SJSA1 (cell line): ENCODE results near the gene MOK. TPM values are rescaled to one million over a fixed set of nuclear protein-coding genes. Genes with fewer than 3 reads are reported as not detected.

Experiments used
- DNase-seq, 2 experiments: peaks; one replicate each; pipeline ENCODE4 v3.0.0-alpha.2; 2015 to 2020; ENCODE audit warnings: low spot score in 2 of 2, low read depth in 1 of 2
- H3K27ac ChIP-seq: fragments of 250-450 bp; sonication (Bioruptor Pico); 2 replicates; pipeline ENCODE4 v1.5.1; 2020; ENCODE audit warnings: mild to moderate bottlenecking, moderate library complexity
- H3K27me3 ChIP-seq: fragments of 250-450 bp; sonication (Bioruptor Pico); replicated peaks from 2 replicates; pipeline ENCODE4 v1.5.1; 2020; ENCODE audit warnings: mild to moderate bottlenecking, moderate library complexity
- H3K36me3 ChIP-seq: fragments of 250-450 bp; sonication (Bioruptor Pico); 2 replicates; pipeline ENCODE4 v1.5.1; 2020; ENCODE audit warnings: mild to moderate bottlenecking
- H3K4me1 ChIP-seq: fragments of 250-450 bp; sonication (Bioruptor Pico); replicated peaks from 2 replicates; pipeline ENCODE4 v1.6.1; 2021; ENCODE audit warnings: mild to moderate bottlenecking
- H3K4me3 ChIP-seq: fragments of 250-450 bp; sonication (Bioruptor Pico); 2 replicates; pipeline ENCODE4 v1.5.1; 2020; ENCODE audit warnings: mild to moderate bottlenecking
- H3K9me3 ChIP-seq: fragments of 250-450 bp; sonication (Bioruptor Pico); replicated peaks from 2 replicates; pipeline ENCODE4 v1.5.1; 2020; ENCODE audit warnings: mild to moderate bottlenecking
- total RNA-seq: library from RNA; depleted of rRNA; stranded (reverse); fragments of >200 nt; shearing (Covaris generic); gene quantifications from 2 replicates; pipeline ENCODE4 v1.2.3, GENCODE V29; 2014

The MOK gene
- total RNA-seq, 1 experiment from 2014 or later: 2.7 TPM

GRCh38 chr14:102238131-102238530 lies 66.8 kb downstream of the MOK start:
- Histone ChIP-seq H3K4me1 (no peaks in the 10 kb centered on the region), H3K4me3 (no peak overlapping the region), H3K27me3 (no peaks in the 10 kb centered on the region), H3K27ac (no peak overlapping the region), H3K9me3 (no peaks in the 10 kb centered on the region), H3K36me3 (no peaks in the 10 kb centered on the region)
- no peak for DNase-seq

DNA sequence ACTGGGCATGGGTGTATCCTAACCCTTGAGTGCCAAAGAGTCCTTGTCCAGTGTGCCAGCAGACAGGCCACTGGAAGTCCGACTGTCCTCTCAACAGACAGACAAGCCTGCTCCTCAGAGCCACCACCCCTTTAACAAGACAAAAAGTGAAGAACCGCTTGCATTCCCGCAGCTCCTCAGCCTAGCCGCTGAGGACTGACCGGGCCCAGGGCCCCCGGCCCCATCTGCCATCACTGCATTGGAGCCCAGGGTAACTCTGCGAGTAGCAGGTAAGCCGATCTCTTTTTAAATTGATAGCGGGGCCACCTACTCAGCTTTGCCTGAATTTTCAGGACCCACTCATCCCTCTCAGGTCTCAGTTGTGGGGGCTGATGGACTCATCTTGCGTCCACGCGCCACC lies 68.9 kb downstream of the MOK start:
- no peak for DNase-seq
- H3K4me1 ChIP-seq: no peaks in the 10 kb centered on the region
- no peaks in the 10 kb centered on the region for H3K9me3 ChIP-seq
- H3K27ac ChIP-seq: no peak overlapping the region
- no peak overlapping the region for H3K4me3 ChIP-seq
- no peaks in the 10 kb centered on the region for H3K27me3 ChIP-seq
- H3K36me3 ChIP-seq: no peaks in the 10 kb centered on the region

GRCh38 chr14:102235275-102235897 lies 69.6 kb downstream of the MOK start:
- H3K27ac ChIP-seq: no peak overlapping the region
- peak; percentile 35 to 68 for DNase-seq
- H3K36me3 ChIP-seq: no peaks in the 10 kb centered on the region
- no peaks in the 10 kb centered on the region for H3K9me3 ChIP-seq
- H3K27me3 ChIP-seq: no peaks in the 10 kb centered on the region
- no peaks in the 10 kb centered on the region for H3K4me1 ChIP-seq
- H3K4me3 ChIP-seq: no peak overlapping the region

DNA sequence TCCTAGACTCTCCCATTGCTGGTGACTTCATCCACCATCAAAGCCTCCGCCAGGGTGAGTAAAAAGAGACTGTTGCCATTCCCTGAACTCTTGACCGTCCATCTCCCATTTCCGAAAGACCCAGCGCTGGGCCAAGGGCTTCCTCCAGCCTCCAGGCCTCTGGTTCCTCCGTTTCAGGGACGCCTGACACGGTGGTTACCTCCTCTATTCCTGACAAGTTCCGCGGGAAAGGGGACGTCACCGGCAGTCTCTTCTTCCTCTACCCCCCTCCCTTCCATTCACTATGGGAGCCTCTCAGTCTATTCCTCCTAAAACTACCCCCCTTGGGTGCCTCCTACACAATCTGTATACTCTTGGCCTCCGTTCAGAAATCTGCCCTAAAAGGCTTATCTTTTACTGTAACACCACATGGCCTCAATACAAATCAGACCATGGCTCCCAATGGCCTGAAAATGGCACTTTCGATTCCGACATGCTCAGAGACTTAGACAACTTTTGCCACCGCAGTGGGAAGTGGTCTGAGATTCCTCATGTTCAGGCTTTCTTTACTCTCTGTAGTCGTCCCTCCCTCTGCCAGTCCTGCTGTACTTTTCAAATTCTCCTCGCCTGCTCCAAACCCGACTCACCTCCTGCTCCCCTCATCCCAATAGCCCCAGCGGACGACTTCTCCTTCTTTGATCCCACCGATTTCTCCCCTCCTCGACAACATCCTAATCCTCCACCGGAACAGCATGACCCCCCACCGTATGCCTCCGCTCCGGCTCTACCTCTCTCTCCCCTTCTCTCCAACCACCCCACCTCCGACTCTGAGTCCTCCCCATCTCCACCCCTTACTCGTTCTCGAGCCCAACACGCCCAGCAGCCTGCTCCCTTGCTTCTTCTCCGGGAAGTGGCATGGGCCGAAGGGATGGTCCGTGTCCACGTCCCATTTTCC lies 70.4 kb downstream of the MOK start:
- no peak for DNase-seq
- H3K27me3 ChIP-seq: no peaks in the 10 kb centered on the region
- no peak overlapping the region for H3K27ac ChIP-seq
- H3K4me3 ChIP-seq: no peak overlapping the region
- no peaks in the 10 kb centered on the region for H3K9me3 ChIP-seq
- no peaks in the 10 kb centered on the region for H3K36me3 ChIP-seq
- H3K4me1 ChIP-seq: no peaks in the 10 kb centered on the region

DNA sequence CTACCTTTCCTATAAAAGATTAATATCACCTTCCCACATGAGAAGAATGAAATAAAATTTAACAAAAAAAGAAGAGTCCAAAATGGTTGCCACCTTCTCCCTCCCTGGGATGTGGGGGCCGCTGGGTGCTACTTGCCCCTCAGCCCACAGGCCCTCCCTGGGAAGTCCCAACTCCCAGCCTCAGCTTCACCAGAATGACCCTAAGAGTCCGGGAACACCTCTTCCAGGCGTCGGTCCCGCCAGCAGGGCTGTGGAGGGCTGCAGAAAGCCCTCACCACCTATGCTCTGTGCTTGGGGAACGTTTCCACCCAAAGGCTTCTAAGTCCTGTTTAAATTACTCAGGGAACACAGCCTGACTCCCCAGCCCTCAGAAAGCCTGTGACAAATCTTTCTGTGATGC lies 71.9 kb downstream of the MOK start:
- Histone ChIP-seq H3K36me3 (no peaks in the 10 kb centered on the region), H3K27ac (no peak overlapping the region), H3K4me3 (no peak overlapping the region), H3K4me1 (no peaks in the 10 kb centered on the region), H3K27me3 (no peaks in the 10 kb centered on the region), H3K9me3 (no peaks in the 10 kb centered on the region)
- DNase-seq: no peak

- no peak for DNase-seq
- Histone ChIP-seq H3K27ac (no peak overlapping the region), H3K9me3 (no peaks in the 10 kb centered on the region), H3K4me1 (no peaks in the 10 kb centered on the region), H3K4me3 (no peak overlapping the region), H3K36me3 (no peaks in the 10 kb centered on the region), H3K27me3 (no peaks in the 10 kb centered on the region)
Observed at GRCh38 chr14:102232348-102232625, 72.7 kb downstream of the MOK start.

DNA sequence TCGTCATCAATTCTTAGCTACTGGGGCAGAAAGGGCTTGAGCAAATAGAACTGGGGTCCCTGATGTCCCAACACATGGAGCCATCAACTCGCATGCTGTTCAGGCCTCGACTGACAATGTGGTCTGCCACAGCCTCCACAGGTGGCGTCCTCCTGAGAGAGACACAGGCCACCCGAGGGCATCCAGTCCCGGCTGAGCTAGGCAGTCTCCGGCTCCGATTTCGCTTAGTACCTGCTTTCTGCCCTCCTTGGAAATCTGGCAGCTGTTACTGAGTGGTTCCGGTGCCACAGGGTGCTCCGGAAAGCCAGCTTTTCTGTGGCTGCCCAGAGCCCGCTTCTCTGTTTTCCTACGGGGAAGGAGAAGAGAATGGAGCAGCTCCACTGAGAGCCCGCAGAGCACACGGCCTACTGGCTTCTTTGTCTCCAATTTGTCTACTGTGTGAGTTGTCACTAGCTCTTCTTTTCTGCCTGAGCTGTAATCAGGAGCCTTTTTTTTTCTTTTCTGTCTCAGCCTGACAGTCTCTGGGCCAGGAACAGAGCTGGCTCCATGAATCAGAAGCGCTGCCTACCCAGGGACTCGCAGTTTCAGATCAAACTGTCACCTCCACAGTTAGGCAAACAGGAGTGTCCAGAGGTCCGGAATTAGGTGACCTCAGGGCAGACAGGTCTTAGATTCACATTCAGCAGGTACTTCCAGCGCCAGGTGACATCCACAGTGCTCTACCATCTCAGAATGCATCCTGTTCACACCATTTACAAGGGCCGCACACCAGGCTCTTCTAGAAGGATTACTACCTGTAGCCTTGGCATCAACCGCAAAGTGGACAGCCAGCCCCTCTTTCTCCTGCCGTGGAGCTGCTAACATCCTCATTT lies 73.3 kb downstream of the MOK start:
- H3K27ac ChIP-seq: no peak overlapping the region
- no peaks in the 10 kb centered on the region for H3K36me3 ChIP-seq
- H3K9me3 ChIP-seq: no peaks in the 10 kb centered on the region
- no peak overlapping the region for H3K4me3 ChIP-seq
- H3K4me1 ChIP-seq: no peaks in the 10 kb centered on the region
- H3K27me3 ChIP-seq: no peaks in the 10 kb centered on the region
- no peak for DNase-seq

DNA sequence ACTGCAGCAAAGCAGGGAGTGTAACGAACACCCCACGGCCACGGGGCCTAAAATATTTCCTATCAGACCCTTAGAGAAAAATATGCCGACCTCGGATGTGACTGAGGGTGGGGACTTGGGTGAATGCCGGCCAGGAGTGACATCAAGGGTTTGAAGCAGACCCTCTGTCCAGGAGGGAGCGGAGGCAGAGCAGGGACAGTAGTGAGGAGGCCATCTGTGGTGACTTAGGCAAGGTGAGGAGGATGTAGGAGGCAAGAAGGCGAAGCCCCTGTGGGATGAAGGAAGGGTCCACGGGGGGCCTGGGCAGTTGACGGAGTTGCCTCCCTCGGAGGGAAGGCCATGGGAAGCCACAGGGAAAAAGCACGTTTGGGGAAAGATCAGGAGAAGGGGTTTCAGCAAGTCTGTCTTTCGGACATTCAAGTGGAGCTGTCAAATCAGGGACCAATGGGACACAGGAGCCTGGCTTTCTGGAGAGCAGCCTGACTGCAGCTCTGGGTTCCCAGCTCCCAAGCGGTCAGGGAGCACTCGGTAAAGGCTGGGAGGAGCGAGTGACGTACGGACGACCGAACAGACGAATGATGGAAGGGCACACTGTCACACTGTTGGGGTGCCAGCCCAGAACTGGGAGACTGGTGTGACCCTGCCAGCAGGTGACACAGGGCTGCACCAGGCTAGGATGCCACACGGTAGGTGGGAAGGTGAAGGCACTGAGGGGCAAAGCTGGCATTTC lies 74.3 kb downstream of the MOK start:
- no peak for DNase-seq
- Histone ChIP-seq H3K4me1 (no peaks in the 10 kb centered on the region), H3K9me3 (no peaks in the 10 kb centered on the region), H3K36me3 (no peaks in the 10 kb centered on the region), H3K4me3 (no peak overlapping the region), H3K27ac (no peak overlapping the region), H3K27me3 (no peaks in the 10 kb centered on the region)

- no peaks in the 10 kb centered on the region for H3K36me3 ChIP-seq
- no peak overlapping the region for H3K27ac ChIP-seq
- DNase-seq: no peak
- no peak overlapping the region for H3K4me3 ChIP-seq
- no peaks in the 10 kb centered on the region for H3K27me3 ChIP-seq
- H3K4me1 ChIP-seq: no peaks in the 10 kb centered on the region
- no peaks in the 10 kb centered on the region for H3K9me3 ChIP-seq
Observed at GRCh38 chr14:102229739-102230092, 75.2 kb downstream of the MOK start.

DNA sequence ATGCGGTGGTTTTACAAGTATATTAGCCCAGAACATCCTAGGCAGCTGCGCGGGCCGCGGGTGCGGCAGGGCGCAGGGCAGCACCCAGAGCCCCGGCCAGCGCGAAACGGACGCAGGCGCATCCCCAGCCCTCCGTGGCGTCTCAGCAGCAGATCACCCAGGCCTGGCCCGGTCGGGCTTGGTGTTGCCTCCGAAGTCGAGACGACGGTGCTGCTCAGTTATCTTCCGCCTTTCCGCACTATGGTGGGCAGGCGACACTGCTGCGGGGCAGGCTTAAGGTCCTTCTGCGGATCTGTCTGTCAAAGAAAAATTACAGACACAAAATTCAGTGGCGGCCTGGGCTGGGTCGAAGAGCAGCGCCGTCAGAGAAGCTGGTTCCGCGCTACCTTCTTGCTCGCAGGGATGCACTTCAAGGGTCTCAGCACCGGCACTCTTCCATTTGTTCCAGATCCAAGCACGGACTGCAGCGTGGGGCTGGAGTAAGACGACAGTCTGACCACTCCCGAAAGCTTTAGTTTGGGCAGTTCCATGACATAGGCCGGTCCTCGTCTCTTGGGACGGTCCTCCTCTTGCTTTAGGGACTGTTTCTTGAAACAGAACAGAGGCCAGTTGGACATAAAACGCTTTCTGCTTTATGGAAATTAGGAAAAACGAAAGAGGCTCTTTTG lies 75.8 kb downstream of the MOK start:
- no peaks in the 10 kb centered on the region for H3K27me3 ChIP-seq
- H3K4me3 ChIP-seq: no peak overlapping the region
- no peaks in the 10 kb centered on the region for H3K9me3 ChIP-seq
- no peaks in the 10 kb centered on the region for H3K4me1 ChIP-seq
- H3K27ac ChIP-seq: no peak overlapping the region
- no peaks in the 10 kb centered on the region for H3K36me3 ChIP-seq
- no peak for DNase-seq

DNA sequence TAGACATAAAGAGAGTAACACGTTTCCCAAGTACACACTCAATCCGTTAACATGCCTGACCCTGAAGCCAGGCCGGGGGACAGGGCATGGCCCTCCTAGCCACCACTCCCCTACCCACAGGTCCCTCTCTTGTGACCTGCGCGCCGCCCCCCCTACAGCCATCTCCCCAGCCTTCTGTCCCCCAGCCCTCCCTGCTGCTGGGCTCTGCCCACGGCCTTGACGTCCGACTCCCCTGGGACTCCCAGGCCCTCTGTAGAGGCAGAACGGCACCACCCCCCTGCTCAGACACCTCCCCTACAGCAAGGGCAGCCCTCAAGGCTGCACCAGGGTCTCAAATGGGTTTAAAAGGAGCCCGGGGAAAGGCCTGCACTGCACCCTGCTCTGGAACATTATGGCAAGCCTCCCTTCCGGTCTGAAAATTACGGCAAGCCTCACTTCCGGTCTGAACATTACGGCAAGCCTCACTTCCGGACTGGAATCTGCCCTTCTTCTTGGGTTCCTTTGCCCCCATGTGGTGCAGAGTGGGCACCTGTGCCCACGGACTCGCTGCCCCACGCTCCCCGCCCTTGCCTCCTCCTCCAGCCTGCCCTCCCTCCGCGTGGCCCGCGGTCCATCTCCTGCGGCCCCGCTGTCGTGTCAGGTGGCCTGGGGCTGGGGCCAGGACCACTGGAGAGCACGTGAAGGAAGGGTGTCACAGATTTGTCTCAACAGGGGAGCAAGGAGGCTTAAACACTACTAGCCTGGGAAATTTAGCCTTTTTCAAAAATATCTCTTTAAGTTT lies 77.6 kb downstream of the MOK start:
- no peak overlapping the region for H3K4me3 ChIP-seq
- H3K4me1 ChIP-seq: no peaks in the 10 kb centered on the region
- H3K27ac ChIP-seq: no peak overlapping the region
- H3K36me3 ChIP-seq: no peaks in the 10 kb centered on the region
- H3K9me3 ChIP-seq: no peaks in the 10 kb centered on the region
- H3K27me3 ChIP-seq: no peaks in the 10 kb centered on the region
- no peak for DNase-seq

- Histone ChIP-seq H3K4me1 (no peaks in the 10 kb centered on the region), H3K9me3 (no peaks in the 10 kb centered on the region), H3K36me3 (no peaks in the 10 kb centered on the region), H3K4me3 (no peak overlapping the region), H3K27me3 (no peaks in the 10 kb centered on the region), H3K27ac (no peak overlapping the region)
- no peak for DNase-seq
Observed at GRCh38 chr14:102226356-102227125, 78.4 kb downstream of the MOK start.
